T-cell (primary cell): ENCODE measurements around the gene CELSR1. TPM values are rescaled to one million over a fixed set of nuclear protein-coding genes. Genes with fewer than 3 reads are reported as not detected.

Experiments used
- ATAC-seq, 4 experiments: fragments of 200-7000 bp in 3 of 4; fragments of 150-1000 bp in 1 of 4; cut with Tn5 transposase; replicated peaks in 1 of 4; 1 replicate in 3 of 4; 2 replicates in 1 of 4; pipeline ENCODE4 v1.10.0; 2021; ENCODE audit warnings: moderate library complexity in 3 of 4, mild to moderate bottlenecking in 2 of 4, moderate number of reproducible peaks in 1 of 4
- CTCF ChIA-PET, 2 donors: fragments of 300-600 bp; sonication (Branson Sonifier 250); formaldehyde crosslinking; loops; one replicate each; lab custom pipeline; 2022; ENCODE audit warnings: antibody characterized with exemption in 2 of 2; lab: Charles Lee
- POLR2A ChIA-PET, 2 donors: fragments of 300-600 bp; sonication (Branson Sonifier 250); formaldehyde crosslinking; loops; one replicate each; lab custom pipeline; 2022; ENCODE audit warnings: antibody characterized with exemption in 2 of 2; lab: Charles Lee
- DNase-seq, 35 experiments: peaks; one replicate each; pipeline versions ENCODE4 v3.0.0 to v3.0.0-alpha.2; 2013 to 2023
- H3K27ac ChIP-seq: one replicate; pipeline ENCODE4 v1.5.1; 2013; ENCODE audit warnings: low read length
- H3K27me3 ChIP-seq, 2 experiments: replicated peaks in 1 of 2; 1 replicate in 1 of 2; 2 replicates in 1 of 2; pipeline versions ENCODE4 v1.6.1 to v1.7.0; 2013; ENCODE audit warnings: low read length in 1 of 2, mixed read lengths in 1 of 2; ENCODE audit not compliant: control insufficient read depth in 2 of 2, insufficient read depth in 2 of 2; ENCODE audit errors: extremely low read depth in 1 of 2
- H3K36me3 ChIP-seq, 2 donors: 1 replicate in 1 of 2; 2 replicates in 1 of 2; pipeline versions ENCODE4 v1.6.1 to v1.7.0; 2013; ENCODE audit warnings: low read length in 1 of 2; ENCODE audit not compliant: control insufficient read depth in 2 of 2, insufficient read depth in 1 of 2; ENCODE audit errors: extremely low read depth in 1 of 2
- H3K4me1 ChIP-seq, 2 experiments: 1 replicate in 1 of 2; 2 replicates in 1 of 2; pipeline versions ENCODE4 v1.6.1 to v1.7.0; 2013; ENCODE audit warnings: low read length in 2 of 2, mixed read lengths in 1 of 2; ENCODE audit not compliant: insufficient read depth in 2 of 2, control insufficient read depth in 1 of 2; ENCODE audit errors: extremely low read depth in 1 of 2
- H3K4me3 ChIP-seq, 2 donors: 1 replicate in 1 of 2; 2 replicates in 1 of 2; pipeline versions ENCODE4 v1.5.1 to v1.7.0; 2013; ENCODE audit warnings: mild to moderate bottlenecking in 2 of 2, low read length in 1 of 2, moderate library complexity in 1 of 2; ENCODE audit not compliant: control insufficient read depth in 1 of 2; ENCODE audit errors: extremely low read depth in 1 of 2
- H3K9me3 ChIP-seq: 2 replicates; pipeline ENCODE4 v1.7.0; 2013
- H3K27ac Mint-ChIP-seq, 2 donors: one replicate each; pipeline ENCODE4 v1.8.0; 2020 to 2021; ENCODE audit warnings: mild to moderate bottlenecking in 2 of 2, mixed read lengths in 2 of 2
- H3K27me3 Mint-ChIP-seq, 2 donors: one replicate each; pipeline ENCODE4 v1.8.0; 2021 to 2022; ENCODE audit warnings: mixed read lengths in 2 of 2
- H3K36me3 Mint-ChIP-seq: one replicate; pipeline ENCODE4 v1.8.0; 2021; ENCODE audit warnings: mixed read lengths
- H3K4me1 Mint-ChIP-seq, 3 donors: one replicate each; pipeline ENCODE4 v1.8.0; 2020 to 2022; ENCODE audit warnings: mixed read lengths in 3 of 3, mild to moderate bottlenecking in 1 of 3
- H3K4me3 Mint-ChIP-seq, 3 donors: one replicate each; pipeline ENCODE4 v1.8.0; 2020 to 2022; ENCODE audit warnings: mild to moderate bottlenecking in 3 of 3, mixed read lengths in 3 of 3, moderate library complexity in 3 of 3
- H3K9me3 Mint-ChIP-seq, 3 donors: one replicate each; pipeline ENCODE4 v1.8.0; 2020 to 2022; ENCODE audit warnings: mixed read lengths in 3 of 3
- WGBS: methylation state at CpG from one replicate; pipeline ENCODE4 v1.1.5; 2013; ENCODE audit warnings: missing lambda C conversion rate; ENCODE audit not compliant: insufficient coverage; 5-methylcytosine and 5-hydroxymethylcytosine counted together
- total RNA-seq, 35 experiments: library from RNA in 6 of 35; stranded (reverse) in 6 of 35; fragments of 120-200 nt in 1 of 35; gene quantifications; one replicate each; pipeline versions ENCODE4 v1.2.1 to v1.2.4 and lab custom pipeline; 2013 to 2026

The CELSR1 gene
- total RNA-seq, 5 donors from 2014 or later (not counting 1 experiment from before 2014, with no cell fraction given), result 1.1 to 2.7 (median 1.6) TPM

- DNase-seq (no peak), ATAC-seq (no peak)
- peaks cover 3% of the 10 kb centered on the region for H3K36me3 Mint-ChIP-seq
- ChIA-PET CTCF (no interaction called here), POLR2A (interaction anchor here in 1 of 2 donors (0.6 kb wide), 1 partner anchor 1284 kb away, joined by 3 read pairs; no protein-coding TSS in a partner anchor)
- peaks cover 5 to 9% (median 6%) of the 10 kb centered on the region in 3 donors for H3K9me3 Mint-ChIP-seq
- H3K27ac Mint-ChIP-seq, result no peak overlapping the region
- H3K4me3 ChIP-seq, result no peak overlapping the region
- 88% methylated on average over 2 of the region's 2 CpGs for WGBS
- H3K27me3 Mint-ChIP-seq, result peaks cover 9 to 19% of the 10 kb centered on the region in 2 donors
- peak overlapping the region; percentile 57 for H3K27ac ChIP-seq
- peaks cover 4 to 84% of the 10 kb centered on the region in 2 experiments for H3K4me1 ChIP-seq
- H3K4me3 Mint-ChIP-seq, result peak overlapping the region in 1 of 3 donors; percentile 54
- peaks cover 0 to 30% of the 10 kb centered on the region in 2 experiments for H3K27me3 ChIP-seq
- no peaks in the 10 kb centered on the region for H3K36me3 ChIP-seq
- peaks cover 36 to 53% (median 50%) of the 10 kb centered on the region in 3 donors for H3K4me1 Mint-ChIP-seq
- H3K9me3 ChIP-seq, result no peaks in the 10 kb centered on the region
Observed at GRCh38 chr22:46371623-46372226, 165.7 kb downstream of the CELSR1 start.

- Histone ChIP-seq H3K36me3 (no peaks in the 10 kb centered on the region), H3K27me3 (peaks cover 0 to 36% of the 10 kb centered on the region in 2 experiments), H3K27ac (peak overlapping the region; percentile 57), H3K9me3 (no peaks in the 10 kb centered on the region), H3K4me3 (no peak overlapping the region), H3K4me1 (peaks cover 4 to 91% of the 10 kb centered on the region in 2 experiments)
- CTCF ChIA-PET, result no interaction called here
- H3K27me3 Mint-ChIP-seq, result peaks cover 9 to 19% of the 10 kb centered on the region in 2 donors
- H3K4me1 Mint-ChIP-seq, result peaks cover 36 to 51% (median 50%) of the 10 kb centered on the region in 3 donors
- peak overlapping the region; percentile 84 to 85 for H3K27ac Mint-ChIP-seq
- ATAC-seq, result peak; percentile 62 to 77 (median 71)
- POLR2A ChIA-PET, result no interaction called here
- H3K9me3 Mint-ChIP-seq, result peaks cover under 1 to 6% (median 2%) of the 10 kb centered on the region in 3 donors
- DNase-seq, result peak in 32 of 35 experiments; percentile 32 to 74 (median 54)
- 73% methylated on average over 4 of the region's 15 CpGs for WGBS
- peak overlapping the region; percentile 5 to 54 (median 11) for H3K4me3 Mint-ChIP-seq
- H3K36me3 Mint-ChIP-seq, result no peaks in the 10 kb centered on the region
Observed at GRCh38 chr22:46370584-46371291, 166.7 kb downstream of the CELSR1 start.

- H3K4me3 ChIP-seq, result no peak overlapping the region
- H3K27ac ChIP-seq, result peak overlapping the region; percentile 57
- ChIA-PET CTCF (no interaction called here), POLR2A (no interaction called here)
- H3K9me3 Mint-ChIP-seq, result no peaks in the 10 kb centered on the region
- H3K4me3 Mint-ChIP-seq, result peak overlapping the region in 1 of 3 donors; percentile 54
- H3K27ac Mint-ChIP-seq, result peak overlapping the region; percentile 84 to 85
- peaks cover 9 to 19% of the 10 kb centered on the region in 2 donors for H3K27me3 Mint-ChIP-seq
- peaks cover 34 to 50% (median 46%) of the 10 kb centered on the region in 3 donors for H3K4me1 Mint-ChIP-seq
- H3K27me3 ChIP-seq, result peaks cover 0 to 41% of the 10 kb centered on the region in 2 experiments
- H3K36me3 ChIP-seq, result peaks cover 0 to 4% of the 10 kb centered on the region in 2 donors
- no peaks in the 10 kb centered on the region for H3K9me3 ChIP-seq
- peaks cover 4 to 89% of the 10 kb centered on the region in 2 experiments for H3K4me1 ChIP-seq
- H3K36me3 Mint-ChIP-seq, result no peaks in the 10 kb centered on the region
- WGBS, result 89% methylated on average over 18 of the region's 25 CpGs
- DNase-seq (peak in 1 of 35 experiments; percentile 21), ATAC-seq (no peak)
Observed at GRCh38 chr22:46369716-46370583, 167.5 kb downstream of the CELSR1 start.

- peaks cover 9 to 19% of the 10 kb centered on the region in 2 donors for H3K27me3 Mint-ChIP-seq
- POLR2A ChIA-PET, result no interaction called here
- peaks cover 4 to 80% of the 10 kb centered on the region in 2 experiments for H3K4me1 ChIP-seq
Observed at GRCh38 chr22:46368871-46369715, 168.3 kb downstream of the CELSR1 start.

GRCh38 chr22:46368422-46368821, 169.0 kb downstream of the CELSR1 start:
- Histone ChIP-seq H3K27me3 (peaks cover 0 to 51% of the 10 kb centered on the region in 2 experiments), H3K4me1 (peaks cover 2 to 74% of the 10 kb centered on the region in 2 experiments), H3K4me3 (no peak overlapping the region), H3K36me3 (peaks cover 0 to 5% of the 10 kb centered on the region in 2 donors), H3K9me3 (no peaks in the 10 kb centered on the region), H3K27ac (no peak overlapping the region)
- 79% methylated on average over 7 of the region's 12 CpGs for WGBS
- Mint-ChIP-seq H3K27me3 (peaks cover 9 to 19% of the 10 kb centered on the region in 2 donors), H3K4me3 (no peak overlapping the region), H3K9me3 (no peaks in the 10 kb centered on the region), H3K4me1 (peaks cover 24 to 40% (median 36%) of the 10 kb centered on the region in 3 donors), H3K27ac (no peak overlapping the region), H3K36me3 (no peaks in the 10 kb centered on the region)
- CTCF ChIA-PET, result interaction anchor here (0.6 to 1.8 kb wide), 5 partner anchors 24 to 175 kb away, joined by 3 to 19 read pairs (median 5); no protein-coding TSS in a partner anchor
- DNase-seq, result no peak
- no peak for ATAC-seq
- POLR2A ChIA-PET, result no interaction called here

More at GRCh38 chr22:46368871-46369715, 168.3 kb downstream of the CELSR1 start:
- CTCF ChIA-PET, result interaction anchor here in 1 of 2 donors (1.8 kb wide), 1 partner anchor 23 kb away, joined by 6 read pairs; no protein-coding TSS in a partner anchor
- DNase-seq (no peak), ATAC-seq (no peak)
- H3K36me3 Mint-ChIP-seq, result no peaks in the 10 kb centered on the region
- Histone ChIP-seq H3K36me3 (peaks cover 0 to 5% of the 10 kb centered on the region in 2 donors), H3K9me3 (no peaks in the 10 kb centered on the region), H3K4me3 (no peak overlapping the region), H3K27me3 (peaks cover 0 to 49% of the 10 kb centered on the region in 2 experiments), H3K27ac (no peak overlapping the region)
- no peak overlapping the region for H3K4me3 Mint-ChIP-seq
- 91% methylated on average over 25 of the region's 31 CpGs for WGBS
- no peaks in the 10 kb centered on the region for H3K9me3 Mint-ChIP-seq
- no peak overlapping the region for H3K27ac Mint-ChIP-seq
- H3K4me1 Mint-ChIP-seq, result peaks cover 29 to 46% (median 41%) of the 10 kb centered on the region in 3 donors
